Prostate gland (tissue), 2 donors: Measurements from ENCODE around the gene RALGPS1. TPM values are rescaled to one million over a fixed set of nuclear protein-coding genes. Genes with fewer than 3 reads are reported as not detected.

Source experiments
- DNase-seq: peaks from one replicate; pipeline ENCODE4 v3.0.0-alpha.2; 2019; ENCODE audit warnings: low spot score
- H3K27ac ChIP-seq, 2 donors: fragments of 200-600 bp; sonication (generic); 2 replicates each; pipeline ENCODE4 v1.5.1; 2017 to 2019
- H3K27me3 ChIP-seq: fragments of 200-600 bp; sonication (generic); replicated peaks from 2 replicates; pipeline ENCODE4 v1.5.1; 2019; ENCODE audit not compliant: insufficient read depth
- H3K36me3 ChIP-seq, 2 donors: fragments of 200-600 bp; sonication (generic); 1 replicate in 1 of 2; 2 replicates in 1 of 2; pipeline versions ENCODE4 v1.5.1 to v1.8.1; 2017 to 2019
- H3K4me1 ChIP-seq: fragments of 200-600 bp; sonication (generic); replicated peaks from 2 replicates; pipeline ENCODE4 v1.5.1; 2019
- H3K4me3 ChIP-seq, 2 donors: fragments of 200-600 bp; sonication (generic); 2 replicates each; pipeline ENCODE4 v1.5.1; 2017 to 2019
- H3K9me3 ChIP-seq: fragments of 200-600 bp; sonication (generic); 2 replicates; pipeline ENCODE4 v1.5.1; 2017
- CTCF ChIP-seq, 4 experiments: fragments of 200-600 bp in 2 of 4; fragments of 450-650 bp in 2 of 4; sonication (generic) in 2 of 4; IDR thresholded peaks; 1 replicate in 3 of 4; 2 replicates in 1 of 4; pipeline ENCODE4 v1.5.1; 2016 to 2019; ENCODE audit warnings: antibody characterized with exemption in 4 of 4, mild to moderate bottlenecking in 2 of 4, moderate library complexity in 2 of 4
- POLR2A ChIP-seq: fragments of 450-650 bp; IDR thresholded peaks from one replicate; pipeline ENCODE4 v1.6.1; 2016; ENCODE audit warnings: antibody characterized with exemption, mild to moderate bottlenecking
- POLR2AphosphoS5 ChIP-seq: sonication (generic); formaldehyde crosslinking; IDR thresholded peaks from one replicate; pipeline ENCODE4 v1.6.1; 2017; ENCODE audit warnings: antibody characterized with exemption
- whole genome bisulfite sequencing: methylation state at CpG from one replicate; pipeline ENCODE4 v1.1.5; 2018; 5-methylcytosine and 5-hydroxymethylcytosine counted together
- intact Hi-C: fragments of 100-400 bp; cut with DNase I; formaldehyde crosslinking; loops from one replicate; pipeline ENCODE4 v1.14.2; 2022
- total RNA-seq, 2 donors: library from RNA; depleted of rRNA; stranded (reverse); fragments of >200 nt; gene quantifications; one replicate each; pipeline ENCODE4 v1.1.0, GENCODE V29; 2016

RALGPS1 gene
- total RNA-seq, 2 donors from 2014 or later = 14.7 to 20.7 TPM

- no peaks in the 10 kb centered on the region for H3K9me3 ChIP-seq
- intact Hi-C loops = loop anchor here (10.0 kb wide), 1 partner anchor 175 kb away; no protein-coding TSS in a partner anchor
- H3K27me3 ChIP-seq = no peaks in the 10 kb centered on the region
- H3K4me3 ChIP-seq = no peak overlapping the region
- WGBS = 89% methylated on average over 4 of the region's 4 CpGs
- no peaks in the 10 kb centered on the region for H3K36me3 ChIP-seq
- DNase-seq = no peak
- peaks cover 10% of the 10 kb centered on the region for H3K4me1 ChIP-seq
- TF ChIP-seq CTCF (IDR thresholded peaks at IDR 0.05) (no peak), POLR2AphosphoS5 (no peak), POLR2A (no peak)
- H3K27ac ChIP-seq = no peak overlapping the region
Measured at GRCh38 chr9:127119320-127119709, 204.7 kb downstream of the RALGPS1 start.

GRCh38 chr9:127121628-127122175, 207.1 kb downstream of the RALGPS1 start:
- Histone ChIP-seq H3K4me3 (peak overlapping the region; percentile 39 to 41), H3K27me3 (no peaks in the 10 kb centered on the region), H3K36me3 (no peaks in the 10 kb centered on the region), H3K4me1 (peaks cover 10% of the 10 kb centered on the region), H3K27ac (peak overlapping the region; percentile 72 to 82), H3K9me3 (no peaks in the 10 kb centered on the region)
- 17% methylated on average over 20 of the region's 20 CpGs for WGBS
- intact Hi-C loops = loop anchor here (1.0 kb wide), 1 partner anchor 66 kb away; no protein-coding TSS in a partner anchor
- no peak for TF ChIP-seq POLR2AphosphoS5
- no peak for TF ChIP-seq CTCF (IDR thresholded peaks at IDR 0.05)
- TF ChIP-seq POLR2A = no peak
- no peak for DNase-seq

GRCh38 chr9:127122176-127123063, 207.8 kb downstream of the RALGPS1 start, which contains the start of gene ANGPTL2:
Gene ANGPTL2 (minus strand): TSS chr9:127122635. CDS start chr9:127108731, 13,904 bp downstream.
- intact Hi-C loops = loop anchor here (1.0 kb wide), 1 partner anchor 65 kb away; no protein-coding TSS in a partner anchor

GRCh38 chr9:127123064-127123890, 208.7 kb downstream of the RALGPS1 start:
- WGBS = 21% methylated on average over 15 of the region's 16 CpGs
- Histone ChIP-seq H3K36me3 (no peaks in the 10 kb centered on the region), H3K27ac (peak overlapping the region; percentile 72 to 82), H3K9me3 (no peaks in the 10 kb centered on the region), H3K27me3 (no peaks in the 10 kb centered on the region), H3K4me1 (peaks cover 10% of the 10 kb centered on the region), H3K4me3 (peak overlapping the region; percentile 39 to 41)
- intact Hi-C loops = no loop called here
- peak; percentile 50 for DNase-seq
- no peak for TF ChIP-seq CTCF (IDR thresholded peaks at IDR 0.05)
- TF ChIP-seq POLR2AphosphoS5 = no peak
- no peak for TF ChIP-seq POLR2A

More at GRCh38 chr9:127122176-127123063, 207.8 kb downstream of the RALGPS1 start, which contains the start of gene ANGPTL2:
- Histone ChIP-seq H3K36me3 (no peaks in the 10 kb centered on the region), H3K4me3 (peak within 1 kb of the TSS; percentile 39 to 41), H3K9me3 (no peaks in the 10 kb centered on the region), H3K27ac (peak within 1 kb of the TSS; percentile 72 to 82), H3K27me3 (no peaks in the 10 kb centered on the region), H3K4me1 (peaks cover 10% of the 10 kb centered on the region)
- TF ChIP-seq POLR2AphosphoS5 (peak; percentile 86), POLR2A (peak; percentile 50), CTCF (IDR thresholded peaks at IDR 0.05) (peak in 1 of 4 experiments; percentile 11)
- WGBS = 13% methylated on average over 26 of the region's 43 CpGs
- DNase-seq = peak; percentile 88
